Smooth muscle cell (in vitro differentiated cells): ENCODE measurements around the gene IZUMO2. TPM values are rescaled to one million over a fixed set of nuclear protein-coding genes. Genes with fewer than 3 reads are reported as not detected.

ENCODE experiments used
- DNase-seq: peaks from one replicate; lab custom pipeline; 2025; ENCODE audit not compliant: unreplicated experiment; lab: John Stamatoyannopoulos, UW
- H2AFZ ChIP-seq: fragments of 200-600 bp; sonication (generic); 2 replicates; pipeline ENCODE4 v1.6.0; 2016; ENCODE audit warnings: antibody characterized with exemption, low read depth, mild to moderate bottlenecking
- H3F3A ChIP-seq: fragments of 200-600 bp; sonication (generic); 2 replicates; pipeline ENCODE4 v1.6.0; 2017; ENCODE audit warnings: antibody characterized with exemption, low read depth
- H3K27ac ChIP-seq: fragments of 200-600 bp; sonication (generic); 2 replicates; pipeline ENCODE4 v1.5.1; 2016; ENCODE audit warnings: low read depth, mild to moderate bottlenecking
- H3K27me3 ChIP-seq: fragments of 200-600 bp; sonication (generic); 2 replicates; pipeline ENCODE4 v1.6.1; 2016; ENCODE audit warnings: low read depth, mild to moderate bottlenecking
- H3K36me3 ChIP-seq: fragments of 200-600 bp; sonication (generic); 2 replicates; pipeline ENCODE4 v1.5.1; 2016; ENCODE audit warnings: low read depth
- H3K4me1 ChIP-seq: fragments of 200-600 bp; sonication (generic); 2 replicates; pipeline ENCODE4 v1.5.1; 2016; ENCODE audit warnings: low read depth
- H3K4me2 ChIP-seq: fragments of 200-600 bp; sonication (generic); 2 replicates; pipeline ENCODE4 v1.6.0; 2016; ENCODE audit warnings: mild to moderate bottlenecking
- H3K4me3 ChIP-seq: fragments of 200-600 bp; sonication (generic); 2 replicates; pipeline ENCODE4 v1.5.1; 2016; ENCODE audit warnings: mild to moderate bottlenecking
- H3K79me2 ChIP-seq: fragments of 200-600 bp; sonication (generic); 2 replicates; pipeline ENCODE4 v1.6.0; 2016; ENCODE audit warnings: low read depth, mild to moderate bottlenecking
- H3K9ac ChIP-seq: fragments of 200-600 bp; sonication (generic); 2 replicates; pipeline ENCODE4 v1.6.0; 2016; ENCODE audit warnings: low read depth
- H3K9me3 ChIP-seq: fragments of 200-600 bp; sonication (generic); replicated peaks from 2 replicates; pipeline ENCODE4 v1.5.1; 2016; ENCODE audit warnings: low read depth
- H4K20me1 ChIP-seq: fragments of 200-600 bp; sonication (generic); 2 replicates; pipeline ENCODE4 v1.6.0; 2016; ENCODE audit warnings: low read depth
- CTCF ChIP-seq: fragments of 200-600 bp; sonication (generic); IDR thresholded peaks from 2 replicates; pipeline ENCODE4 v1.5.1; 2017; ENCODE audit warnings: borderline replicate concordance, mild to moderate bottlenecking, antibody characterized with exemption; ENCODE audit not compliant: insufficient read depth, poor library complexity, severe bottlenecking
- WGBS: methylation state at CpG from one replicate; pipeline ENCODE4 v1.1.7; 2016; ENCODE audit warnings: low lambda C conversion rate; 5-methylcytosine and 5-hydroxymethylcytosine counted together
- polyA plus RNA-seq: library from polyadenylated mRNA; unstranded; fragments of >200 nt; fragmentation: Nextera tagmentation; extraction: Ambion mirVana; gene quantifications from 2 replicates; pipeline ENCODE4 v1.2.1, GENCODE V29; 2016
- total RNA-seq: library from RNA; depleted of rRNA; stranded (reverse); fragments of >200 nt; gene quantifications from 2 replicates; pipeline ENCODE4 v1.2.3, GENCODE V29; 2014

IZUMO2 gene
- total and polyA plus RNA-seq, 2 experiments from 2014 or later: not detected

- no peaks in the 10 kb centered on the region for H3F3A ChIP-seq
- H3K4me2 ChIP-seq: no peak overlapping the region
- WGBS: 58% methylated on average over 9 of the region's 9 CpGs
- H3K27me3 ChIP-seq: no peaks in the 10 kb centered on the region
- peak overlapping the region; percentile 48 for H3K27ac ChIP-seq
- no peaks in the 10 kb centered on the region for H3K79me2 ChIP-seq
- TF ChIP-seq CTCF: no peak
- H4K20me1 ChIP-seq: no peaks in the 10 kb centered on the region
- H3K36me3 ChIP-seq: no peaks in the 10 kb centered on the region
- H3K4me3 ChIP-seq: no peak overlapping the region
- H3K9me3 ChIP-seq: no peaks in the 10 kb centered on the region
- no peaks in the 10 kb centered on the region for H3K4me1 ChIP-seq
- H2AFZ ChIP-seq: no peak overlapping the region
- DNase-seq: no peak
- no peak overlapping the region for H3K9ac ChIP-seq
These were observed 15.9 kb upstream of the IZUMO2 start for GRCh38 chr19:50178859-50179537.

- Histone ChIP-seq H3K4me2 (no peak overlapping the region), H3K4me3 (no peak overlapping the region)
- 85% methylated on average over 1 of the region's 1 CpG for WGBS
These were observed 15.2 kb upstream of the IZUMO2 start for GRCh38 chr19:50178320-50178719.

GRCh38 chr19:50176775-50177174 is 13.7 kb upstream of the IZUMO2 start:
- Histone ChIP-seq H3K27me3 (no peaks in the 10 kb centered on the region), H2AFZ (no peak overlapping the region), H3K4me1 (no peaks in the 10 kb centered on the region), H3K4me3 (no peak overlapping the region), H3K27ac (no peak overlapping the region), H4K20me1 (no peaks in the 10 kb centered on the region), H3K9me3 (no peaks in the 10 kb centered on the region), H3K4me2 (no peak overlapping the region), H3K36me3 (no peaks in the 10 kb centered on the region), H3F3A (no peaks in the 10 kb centered on the region), H3K79me2 (no peaks in the 10 kb centered on the region), H3K9ac (no peak overlapping the region)
- WGBS: 91% methylated on average over 9 of the region's 9 CpGs
- no peak for DNase-seq
- TF ChIP-seq CTCF: no peak

More at GRCh38 chr19:50178320-50178719, 15.2 kb upstream of the IZUMO2 start:
- no peaks in the 10 kb centered on the region for H3F3A ChIP-seq
- no peaks in the 10 kb centered on the region for H3K9me3 ChIP-seq
- H3K27ac ChIP-seq: peak overlapping the region; percentile 48
- no peaks in the 10 kb centered on the region for H3K4me1 ChIP-seq
- TF ChIP-seq CTCF: no peak
- H3K27me3 ChIP-seq: no peaks in the 10 kb centered on the region
- DNase-seq: no peak
- H4K20me1 ChIP-seq: no peaks in the 10 kb centered on the region
- H3K9ac ChIP-seq: no peak overlapping the region
- H3K79me2 ChIP-seq: no peaks in the 10 kb centered on the region
- H2AFZ ChIP-seq: no peak overlapping the region
- H3K36me3 ChIP-seq: no peaks in the 10 kb centered on the region

GRCh38 chr19:50175924-50176323 is 12.8 kb upstream of the IZUMO2 start:
- H3K79me2 ChIP-seq: no peaks in the 10 kb centered on the region
- no peak overlapping the region for H3K27ac ChIP-seq
- no peaks in the 10 kb centered on the region for H4K20me1 ChIP-seq
- no peaks in the 10 kb centered on the region for H3K9me3 ChIP-seq
- H3K36me3 ChIP-seq: no peaks in the 10 kb centered on the region
- H3K4me2 ChIP-seq: no peak overlapping the region
- no peak for DNase-seq
- no peak for TF ChIP-seq CTCF
- no peaks in the 10 kb centered on the region for H3K27me3 ChIP-seq
- H3K9ac ChIP-seq: no peak overlapping the region
- no peak overlapping the region for H3K4me3 ChIP-seq
- 89% methylated on average over 10 of the region's 10 CpGs for WGBS
- H3F3A ChIP-seq: no peaks in the 10 kb centered on the region
- H3K4me1 ChIP-seq: no peaks in the 10 kb centered on the region
- no peak overlapping the region for H2AFZ ChIP-seq
